OCI-LY1 (cell line): ENCODE measurements around the gene ACAA2.

Experiments used
- H2AFZ ChIP-seq: fragments of 200-600 bp; sonication (generic), shearing (Covaris generic); 2 replicates; pipeline ENCODE4 v1.6.0; 2014; ENCODE audit warnings: antibody characterized with exemption, mild to moderate bottlenecking, low read length
- H3F3A ChIP-seq: fragments of 200-600 bp; sonication (generic), shearing (Covaris generic); 2 replicates; pipeline ENCODE4 v1.6.0; 2014; ENCODE audit warnings: mild to moderate bottlenecking, antibody characterized with exemption, low read length, moderate library complexity; ENCODE audit not compliant: insufficient read depth
- H3K27ac ChIP-seq: fragments of 200-600 bp; sonication (generic); 2 replicates; pipeline ENCODE4 v1.5.1; 2014; ENCODE audit warnings: low read length, mixed run types, mild to moderate bottlenecking, low read depth; ENCODE audit not compliant: poor library complexity, severe bottlenecking
- H3K27me3 ChIP-seq: fragments of 200-600 bp; sonication (generic); 2 replicates; pipeline ENCODE4 v1.6.0; 2014; ENCODE audit warnings: antibody characterized with exemption, mild to moderate bottlenecking, low read length, moderate library complexity; ENCODE audit not compliant: insufficient read depth
- H3K36me3 ChIP-seq: fragments of 200-600 bp; sonication (generic); 2 replicates; pipeline ENCODE4 v1.6.1; 2014; ENCODE audit warnings: mild to moderate bottlenecking, antibody characterized with exemption, low read length, moderate library complexity, mixed read lengths; ENCODE audit not compliant: insufficient read depth
- H3K4me1 ChIP-seq: fragments of 200-600 bp; sonication (generic); 2 replicates; pipeline ENCODE4 v1.5.1; 2014; ENCODE audit warnings: mild to moderate bottlenecking, low read length, moderate library complexity; ENCODE audit not compliant: insufficient read depth, severe bottlenecking
- H3K4me2 ChIP-seq: fragments of 200-600 bp; sonication (generic), shearing (Covaris generic); 2 replicates; pipeline ENCODE4 v1.6.1; 2014; ENCODE audit warnings: low read length
- H3K4me3 ChIP-seq: fragments of 200-600 bp; sonication (generic); 2 replicates; pipeline ENCODE4 v1.5.1; 2014; ENCODE audit warnings: low read length, low read depth, mild to moderate bottlenecking, mixed read lengths; ENCODE audit not compliant: poor library complexity, severe bottlenecking
- H3K79me2 ChIP-seq: fragments of 200-600 bp; shearing (Covaris generic); 2 replicates; pipeline ENCODE4 v1.6.1; 2016; ENCODE audit warnings: mixed run types, low read length, mixed read lengths; ENCODE audit not compliant: insufficient read depth
- H3K9ac ChIP-seq: fragments of 200-600 bp; sonication (generic), shearing (Covaris generic); 2 replicates; pipeline ENCODE4 v1.6.1; 2014; ENCODE audit warnings: mild to moderate bottlenecking, low read length, mixed read lengths
- H3K9me2 ChIP-seq: fragments of 200-600 bp; sonication (generic), shearing (Covaris generic); 2 replicates; pipeline ENCODE4 v1.6.1; 2014; ENCODE audit warnings: low read depth, mild to moderate bottlenecking, low read length, mixed read lengths
- H3K9me3 ChIP-seq: fragments of 200-600 bp; shearing (Covaris generic); 2 replicates; pipeline ENCODE4 v1.6.1; 2014; ENCODE audit warnings: low read length, mixed read lengths
- H4K20me1 ChIP-seq: fragments of 200-600 bp; sonication (generic), shearing (Covaris generic); 2 replicates; pipeline ENCODE4 v1.6.0; 2016; ENCODE audit warnings: mild to moderate bottlenecking, low read length; ENCODE audit not compliant: insufficient read depth
- CTCF ChIP-seq: fragments of 200-600 bp; sonication (generic), shearing (Covaris generic); IDR thresholded peaks from 2 replicates; pipeline ENCODE4 v1.5.1; 2017; ENCODE audit warnings: mild to moderate bottlenecking, antibody characterized with exemption, low read length, moderate library complexity, mixed read lengths
- EZH2 ChIP-seq: fragments of 200-600 bp; sonication (generic), shearing (Covaris generic); IDR thresholded peaks from 2 replicates; pipeline ENCODE4 v1.8.0; 2017; ENCODE audit warnings: borderline replicate concordance, mixed run types, mild to moderate bottlenecking, antibody characterized with exemption, low read length, moderate library complexity, mixed read lengths

The ACAA2 gene

GRCh38 chr18:49758263-49758610, 55.1 kb downstream of the ACAA2 start:
- Histone ChIP-seq H3K4me1 (no peaks in the 10 kb centered on the region), H3K27me3 (no peaks in the 10 kb centered on the region), H3K4me3 (no peak overlapping the region), H3K27ac (no peak overlapping the region), H3K79me2 (no peaks in the 10 kb centered on the region), H3K9me2 (no peaks in the 10 kb centered on the region), H3K36me3 (no peaks in the 10 kb centered on the region; the same call in 1 of the 2 replicates), H3K9ac (no peak overlapping the region), H2AFZ (no peak overlapping the region), H3F3A (no peaks in the 10 kb centered on the region), H4K20me1 (no peaks in the 10 kb centered on the region), H3K4me2 (no peak overlapping the region), H3K9me3 (no peaks in the 10 kb centered on the region; the same call in 1 of the 2 replicates)
- TF ChIP-seq EZH2 (no peak), CTCF (no peak)

GRCh38 chr18:49757513-49758262, 55.6 kb downstream of the ACAA2 start:
- Histone ChIP-seq H3K79me2 (no peaks in the 10 kb centered on the region), H3K4me1 (no peaks in the 10 kb centered on the region), H3K9ac (no peak overlapping the region), H3K36me3 (no peaks in the 10 kb centered on the region; the same call in 1 of the 2 replicates), H3K9me3 (no peaks in the 10 kb centered on the region; the same call in 1 of the 2 replicates), H3K4me2 (no peak overlapping the region), H3F3A (no peaks in the 10 kb centered on the region), H2AFZ (no peak overlapping the region), H3K27ac (no peak overlapping the region), H3K4me3 (no peak overlapping the region), H4K20me1 (no peaks in the 10 kb centered on the region), H3K9me2 (no peaks in the 10 kb centered on the region), H3K27me3 (no peaks in the 10 kb centered on the region)
- TF ChIP-seq EZH2 (no peak), CTCF (no peak)

- TF ChIP-seq CTCF = no peak
- no peak for TF ChIP-seq EZH2
- no peaks in the 10 kb centered on the region for H4K20me1 ChIP-seq
- no peaks in the 10 kb centered on the region; the same call in 1 of the 2 replicates for H3K36me3 ChIP-seq
- no peak overlapping the region for H3K4me2 ChIP-seq
- H3K27ac ChIP-seq = no peak overlapping the region
- no peaks in the 10 kb centered on the region for H3K79me2 ChIP-seq
- no peak overlapping the region for H2AFZ ChIP-seq
- H3F3A ChIP-seq = no peaks in the 10 kb centered on the region
- no peaks in the 10 kb centered on the region for H3K9me2 ChIP-seq
- no peaks in the 10 kb centered on the region for H3K4me1 ChIP-seq
- no peak overlapping the region for H3K9ac ChIP-seq
- no peak overlapping the region for H3K4me3 ChIP-seq
- H3K27me3 ChIP-seq = no peaks in the 10 kb centered on the region
- H3K9me3 ChIP-seq = no peaks in the 10 kb centered on the region; the same call in 1 of the 2 replicates
Observed at GRCh38 chr18:49756671-49757362, 56.5 kb downstream of the ACAA2 start.
